Natural killer cell (primary cell): ENCODE measurements around the gene FUT6. TPM values are rescaled to one million over a fixed set of nuclear protein-coding genes. Genes with fewer than 3 reads are reported as not detected.
A peak's percentile ranks its signal among the peaks of the same experiment; 100 is the strongest.

Experiments
- ATAC-seq, 3 donors: fragments of 150-1000 bp in 2 of 3; fragments of 200-7000 bp in 1 of 3; cut with Tn5 transposase; 1 replicate in 1 of 3; 2 replicates in 2 of 3; pipeline ENCODE4 v1.10.0; 2021; ENCODE audit warnings: mild to moderate bottlenecking in 2 of 3, moderate library complexity in 2 of 3
- DNase-seq, 2 donors: peaks; one replicate each; pipeline versions ENCODE4 v3.0.0 to v3.0.0-alpha.2; 2013 to 2021; ENCODE audit warnings: mixed read lengths in 1 of 2
- H3K27ac ChIP-seq: one replicate; pipeline ENCODE4 v1.5.1; 2013; ENCODE audit warnings: mild to moderate bottlenecking, low read length
- H3K27me3 ChIP-seq: one replicate; pipeline ENCODE4 v1.6.1; 2013; ENCODE audit warnings: low read length; ENCODE audit not compliant: control insufficient read depth, insufficient read depth
- H3K36me3 ChIP-seq: one replicate; pipeline ENCODE4 v1.6.1; 2013; ENCODE audit warnings: low read length; ENCODE audit not compliant: control insufficient read depth, insufficient read depth
- H3K4me1 ChIP-seq: one replicate; pipeline ENCODE4 v1.6.1; 2013; ENCODE audit warnings: low read length; ENCODE audit not compliant: control insufficient read depth, insufficient read depth
- H3K4me3 ChIP-seq: one replicate; pipeline ENCODE4 v1.5.1; 2013; ENCODE audit warnings: low read length
- H3K9me3 ChIP-seq: one replicate; pipeline ENCODE4 v1.6.1; 2013; ENCODE audit warnings: low read length; ENCODE audit not compliant: control insufficient read depth, insufficient read depth
- H3K27ac Mint-ChIP-seq, 2 donors: one replicate each; pipeline ENCODE4 v1.8.0; 2022; ENCODE audit warnings: mild to moderate bottlenecking in 2 of 2, mixed read lengths in 2 of 2, moderate library complexity in 1 of 2
- H3K27me3 Mint-ChIP-seq, 2 donors: one replicate each; pipeline ENCODE4 v1.8.0; 2022; ENCODE audit warnings: low read depth in 2 of 2, mixed read lengths in 2 of 2
- H3K36me3 Mint-ChIP-seq: one replicate; pipeline ENCODE4 v1.8.0; 2022; ENCODE audit warnings: mixed read lengths
- H3K4me1 Mint-ChIP-seq, 2 donors: one replicate each; pipeline ENCODE4 v1.8.0; 2022; ENCODE audit warnings: mixed read lengths in 2 of 2
- H3K4me3 Mint-ChIP-seq: one replicate; pipeline ENCODE4 v1.8.0; 2022; ENCODE audit warnings: mild to moderate bottlenecking, moderate library complexity, mixed read lengths
- H3K9me3 Mint-ChIP-seq, 2 donors: one replicate each; pipeline ENCODE4 v1.8.0; 2022; ENCODE audit warnings: mixed read lengths in 2 of 2
- CTCF ChIP-seq: fragments of 200-600 bp; IDR thresholded peaks from one replicate; pipeline ENCODE4 v1.8.0; 2022; ENCODE audit warnings: antibody characterized with exemption
- WGBS: methylation state at CpG from one replicate; pipeline ENCODE4 v1.1.7; 2013; ENCODE audit warnings: missing lambda C conversion rate; ENCODE audit not compliant: insufficient coverage; 5-methylcytosine and 5-hydroxymethylcytosine counted together
- intact Hi-C: fragments of 100-400 bp; cut with micrococcal nuclease; formaldehyde crosslinking; loops from one replicate; pipeline ENCODE4 v1.14.2; 2022
- total RNA-seq, 4 donors: library from RNA; stranded (reverse); fragments of 120-200 nt in 1 of 4; gene quantifications; one replicate each; pipeline versions ENCODE4 v1.2.3 to v1.2.4, GENCODE V29; 2013 to 2022

The FUT6 gene
- total RNA-seq, 3 donors from 2014 or later (not counting 1 experiment from before 2014, with no cell fraction given) = 0.34 TPM; not detected in 2

- no peak overlapping the region for H3K27ac ChIP-seq
- intact Hi-C loops = no loop called here
- DNase-seq = no peak
- no peaks in the 10 kb centered on the region for H3K36me3 Mint-ChIP-seq
- ATAC-seq = no peak
- H3K4me3 ChIP-seq = no peak overlapping the region
- H3K4me1 ChIP-seq = peaks cover 26% of the 10 kb centered on the region
- H3K36me3 ChIP-seq = no peaks in the 10 kb centered on the region
- H3K4me1 Mint-ChIP-seq = peaks cover 15 to 16% of the 10 kb centered on the region in 2 donors
- WGBS = 91% methylated on average over 9 of the region's 9 CpGs
- no peak overlapping the region for H3K27ac Mint-ChIP-seq
- H3K9me3 ChIP-seq = no peaks in the 10 kb centered on the region
- no peaks in the 10 kb centered on the region for H3K27me3 ChIP-seq
- no peak for TF ChIP-seq CTCF
- H3K9me3 Mint-ChIP-seq = no peaks in the 10 kb centered on the region
- H3K27me3 Mint-ChIP-seq = peaks cover 0 to 8% of the 10 kb centered on the region in 2 donors
- no peak overlapping the region for H3K4me3 Mint-ChIP-seq
These were observed 8.3 kb downstream of the FUT6 start for GRCh38 chr19:5831159-5831558.

DNA sequence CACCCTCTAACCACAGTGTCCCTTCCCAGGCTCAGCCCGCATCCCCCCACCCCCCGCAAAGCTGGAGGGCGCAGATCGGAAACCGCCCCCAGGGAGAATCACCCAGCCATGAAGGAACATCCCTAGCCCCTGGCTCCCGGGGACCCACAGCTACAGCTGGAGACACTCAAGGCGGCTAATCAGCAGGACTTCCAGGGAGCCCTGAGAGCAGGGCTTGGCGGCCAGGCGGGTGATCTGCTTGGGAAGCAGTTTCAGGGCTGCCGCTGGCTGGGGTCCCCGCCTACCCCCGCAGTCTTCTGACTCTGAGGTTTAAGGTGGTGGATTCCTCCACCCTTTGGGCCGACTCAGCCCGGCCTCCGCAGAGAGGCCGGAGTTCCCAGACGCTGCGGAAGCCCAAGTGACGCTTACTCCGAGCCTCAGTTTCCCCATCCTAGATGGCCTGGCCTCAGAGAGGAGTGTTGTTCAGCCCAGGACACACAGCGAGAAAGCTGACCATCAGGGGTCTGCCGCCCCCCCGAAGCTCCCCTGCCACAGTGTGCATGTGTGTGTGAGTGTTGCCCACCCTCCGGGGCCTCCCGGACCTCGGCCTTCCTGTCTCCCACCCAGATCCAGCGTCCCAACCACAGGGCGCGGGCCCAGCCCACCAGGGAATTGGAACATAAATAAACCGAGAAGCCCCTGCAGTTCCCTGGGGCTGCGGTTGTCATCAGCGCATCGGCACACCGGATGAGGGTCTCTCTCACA, 9.8 kb downstream of the FUT6 start:
- Mint-ChIP-seq H3K27me3 (peaks cover 0 to 8% of the 10 kb centered on the region in 2 donors), H3K4me1 (peaks cover 15 to 16% of the 10 kb centered on the region in 2 donors), H3K27ac (peak overlapping the region in 1 of 2 donors; percentile 66), H3K36me3 (no peaks in the 10 kb centered on the region), H3K4me3 (peak overlapping the region; percentile 52), H3K9me3 (no peaks in the 10 kb centered on the region)
- no peaks in the 10 kb centered on the region for H3K9me3 ChIP-seq
- no peaks in the 10 kb centered on the region for H3K36me3 ChIP-seq
- intact Hi-C loops = no loop called here
- TF ChIP-seq CTCF = no peak
- WGBS = 78% methylated on average over 34 of the region's 34 CpGs
- no peak overlapping the region for H3K27ac ChIP-seq
- no peaks in the 10 kb centered on the region for H3K27me3 ChIP-seq
- no peak for DNase-seq
- no peak overlapping the region for H3K4me3 ChIP-seq
- no peak for ATAC-seq
- peaks cover 26% of the 10 kb centered on the region for H3K4me1 ChIP-seq

GRCh38 chr19:5828661-5829566, 10.6 kb downstream of the FUT6 start:
- H3K27me3 ChIP-seq = no peaks in the 10 kb centered on the region
- peak overlapping the region; percentile 78 for H3K27ac ChIP-seq
- Mint-ChIP-seq H3K27ac (peak overlapping the region; percentile 94 to 99), H3K4me1 (peaks cover 15 to 16% of the 10 kb centered on the region in 2 donors), H3K36me3 (no peaks in the 10 kb centered on the region), H3K4me3 (peak overlapping the region; percentile 98), H3K9me3 (no peaks in the 10 kb centered on the region), H3K27me3 (peaks cover 0 to 8% of the 10 kb centered on the region in 2 donors)
- H3K4me3 ChIP-seq = peak overlapping the region; percentile 58
- no peaks in the 10 kb centered on the region for H3K9me3 ChIP-seq
- no peak for ATAC-seq
- TF ChIP-seq CTCF = no peak
- intact Hi-C loops = no loop called here
- peaks cover 26% of the 10 kb centered on the region for H3K4me1 ChIP-seq
- WGBS = 5% methylated on average over 41 of the region's 47 CpGs
- peak in 1 of 2 donors; percentile 39 for DNase-seq
- H3K36me3 ChIP-seq = no peaks in the 10 kb centered on the region
